Measurements from ENCODE around the gene DDX20.
A peak's percentile ranks its signal among the peaks of the same experiment; 100 is the strongest.

DDX20 gene

GRCh38 chr1:111756124-111756513 is 418 bp downstream of the DDX20 start:
- Mint-ChIP-seq H3K36me3 (peaks cover 56% of the 10 kb centered on the region), H3K9me3 (no peaks in the 10 kb centered on the region), H3K4me3 (peak overlapping the region; percentile 85), H3K27ac (peak overlapping the region; percentile 95), H3K4me1 (peaks cover 43% of the 10 kb centered on the region)
- DNase-seq (ENCODE audit: low spot score in 2 of 2), result no peak
- ATAC-seq, result peak; percentile 36

GRCh38 chr1:111758373-111758772 is 2.7 kb downstream of the DDX20 start:
- Mint-ChIP-seq H3K4me1 (peaks cover 43% of the 10 kb centered on the region), H3K9me3 (no peaks in the 10 kb centered on the region), H3K4me3 (peak overlapping the region; percentile 5), H3K27ac (peak overlapping the region; percentile 62), H3K36me3 (peaks cover 79% of the 10 kb centered on the region)
- DNase-seq (ENCODE audit: low spot score in 2 of 2), result no peak
- ATAC-seq, result no peak

- DNase-seq (ENCODE audit: low spot score in 2 of 2) (no peak), ATAC-seq (no peak)
- Mint-ChIP-seq H3K9me3 (no peaks in the 10 kb centered on the region), H3K36me3 (peaks cover 100% of the 10 kb centered on the region), H3K4me1 (peaks cover 24% of the 10 kb centered on the region), H3K27ac (no peak overlapping the region), H3K4me3 (no peak overlapping the region)
Measured at GRCh38 chr1:111761717-111762116, 6.0 kb downstream of the DDX20 start.

GRCh38 chr1:111762332-111762731 is 6.6 kb downstream of the DDX20 start:
- no peak for DNase-seq (ENCODE audit: low spot score in 2 of 2)
- peaks cover 100% of the 10 kb centered on the region for H3K36me3 Mint-ChIP-seq
- H3K4me1 Mint-ChIP-seq, result peaks cover 18% of the 10 kb centered on the region
- H3K9me3 Mint-ChIP-seq, result no peaks in the 10 kb centered on the region
- no peak overlapping the region for H3K4me3 Mint-ChIP-seq
- no peak for ATAC-seq
- H3K27ac Mint-ChIP-seq, result peak overlapping the region; percentile 36

GRCh38 chr1:111768023-111768422 is 12.3 kb downstream of the DDX20 start:
- Mint-ChIP-seq H3K4me1 (no peaks in the 10 kb centered on the region), H3K4me3 (no peak overlapping the region), H3K36me3 (peaks cover 72% of the 10 kb centered on the region), H3K27ac (peak overlapping the region; percentile 43), H3K9me3 (no peaks in the 10 kb centered on the region)
- ATAC-seq (no peak), DNase-seq (ENCODE audit: low spot score in 2 of 2) (no peak)

- Mint-ChIP-seq H3K4me3 (no peak overlapping the region), H3K4me1 (no peaks in the 10 kb centered on the region), H3K36me3 (peaks cover 66% of the 10 kb centered on the region), H3K9me3 (no peaks in the 10 kb centered on the region), H3K27ac (no peak overlapping the region)
- DNase-seq (ENCODE audit: low spot score in 2 of 2) (no peak), ATAC-seq (no peak)
Measured at GRCh38 chr1:111768625-111769024, 12.9 kb downstream of the DDX20 start.

GRCh38 chr1:111769517-111770146 is 13.9 kb downstream of the DDX20 start:
- DNase-seq (ENCODE audit: low spot score in 2 of 2), result no peak
- Mint-ChIP-seq H3K36me3 (peaks cover 56% of the 10 kb centered on the region), H3K4me3 (no peak overlapping the region), H3K4me1 (no peaks in the 10 kb centered on the region), H3K27ac (peak overlapping the region; percentile 34), H3K9me3 (no peaks in the 10 kb centered on the region)
- peak; percentile 49 for ATAC-seq

- ATAC-seq (no peak), DNase-seq (ENCODE audit: low spot score in 2 of 2) (no peak)
- peaks cover 43% of the 10 kb centered on the region for H3K36me3 Mint-ChIP-seq
- H3K9me3 Mint-ChIP-seq, result no peaks in the 10 kb centered on the region
- no peaks in the 10 kb centered on the region for H3K4me1 Mint-ChIP-seq
- H3K27ac Mint-ChIP-seq, result no peak overlapping the region
- H3K4me3 Mint-ChIP-seq, result no peak overlapping the region
Measured at GRCh38 chr1:111770916-111771315, 15.2 kb downstream of the DDX20 start.

GRCh38 chr1:111775966-111776365 is 20.3 kb downstream of the DDX20 start:
- H3K36me3 Mint-ChIP-seq, result no peaks in the 10 kb centered on the region
- no peak overlapping the region for H3K4me3 Mint-ChIP-seq
- DNase-seq (ENCODE audit: low spot score in 2 of 2) (no peak), ATAC-seq (no peak)
- H3K27ac Mint-ChIP-seq, result no peak overlapping the region
- H3K4me1 Mint-ChIP-seq, result no peaks in the 10 kb centered on the region
- no peaks in the 10 kb centered on the region for H3K9me3 Mint-ChIP-seq

- no peak for DNase-seq (ENCODE audit: low spot score in 2 of 2)
- no peak for ATAC-seq
- no peak overlapping the region for H3K4me3 Mint-ChIP-seq
- no peak overlapping the region for H3K27ac Mint-ChIP-seq
- no peaks in the 10 kb centered on the region for H3K36me3 Mint-ChIP-seq
- H3K4me1 Mint-ChIP-seq, result no peaks in the 10 kb centered on the region
- H3K9me3 Mint-ChIP-seq, result no peaks in the 10 kb centered on the region
Measured at GRCh38 chr1:111776391-111776790, 20.7 kb downstream of the DDX20 start.

- Mint-ChIP-seq H3K4me3 (no peak overlapping the region), H3K27ac (no peak overlapping the region), H3K9me3 (no peaks in the 10 kb centered on the region), H3K4me1 (no peaks in the 10 kb centered on the region), H3K36me3 (no peaks in the 10 kb centered on the region)
- ATAC-seq, result no peak
- no peak for DNase-seq (ENCODE audit: low spot score in 2 of 2)
Measured at GRCh38 chr1:111776861-111777260, 21.2 kb downstream of the DDX20 start.

GRCh38 chr1:111777301-111777700 is 21.6 kb downstream of the DDX20 start:
- H3K36me3 Mint-ChIP-seq, result no peaks in the 10 kb centered on the region
- no peak overlapping the region for H3K27ac Mint-ChIP-seq
- no peaks in the 10 kb centered on the region for H3K4me1 Mint-ChIP-seq
- H3K4me3 Mint-ChIP-seq, result no peak overlapping the region
- no peaks in the 10 kb centered on the region for H3K9me3 Mint-ChIP-seq
- DNase-seq (ENCODE audit: low spot score in 2 of 2), result no peak
- no peak for ATAC-seq

- H3K9me3 Mint-ChIP-seq, result no peaks in the 10 kb centered on the region
- no peaks in the 10 kb centered on the region for H3K4me1 Mint-ChIP-seq
- no peak overlapping the region for H3K4me3 Mint-ChIP-seq
- no peaks in the 10 kb centered on the region for H3K36me3 Mint-ChIP-seq
- no peak for DNase-seq (ENCODE audit: low spot score in 2 of 2)
- no peak overlapping the region for H3K27ac Mint-ChIP-seq
- ATAC-seq, result no peak
Measured at GRCh38 chr1:111778066-111778465, 22.4 kb downstream of the DDX20 start.

GRCh38 chr1:111778541-111779051 is 22.9 kb downstream of the DDX20 start:
- no peaks in the 10 kb centered on the region for H3K36me3 Mint-ChIP-seq
- no peak overlapping the region for H3K27ac Mint-ChIP-seq
- H3K4me3 Mint-ChIP-seq, result no peak overlapping the region
- no peak for ATAC-seq
- no peak for DNase-seq (ENCODE audit: low spot score in 2 of 2)
- H3K4me1 Mint-ChIP-seq, result no peaks in the 10 kb centered on the region
- no peaks in the 10 kb centered on the region for H3K9me3 Mint-ChIP-seq

GRCh38 chr1:111779546-111779945 is 23.8 kb downstream of the DDX20 start:
- Mint-ChIP-seq H3K27ac (no peak overlapping the region), H3K4me1 (no peaks in the 10 kb centered on the region), H3K36me3 (no peaks in the 10 kb centered on the region), H3K9me3 (no peaks in the 10 kb centered on the region), H3K4me3 (no peak overlapping the region)
- ATAC-seq (no peak), DNase-seq (ENCODE audit: low spot score in 2 of 2) (no peak)

GRCh38 chr1:111784273-111784901 is 28.7 kb downstream of the DDX20 start:
- Mint-ChIP-seq H3K9me3 (no peaks in the 10 kb centered on the region), H3K27ac (no peak overlapping the region), H3K4me1 (no peaks in the 10 kb centered on the region), H3K36me3 (no peaks in the 10 kb centered on the region), H3K4me3 (no peak overlapping the region)
- DNase-seq (ENCODE audit: low spot score in 2 of 2) (no peak), ATAC-seq (no peak)

All from stimulated activated effector memory CD8-positive, alpha-beta T cell treated with anti-CD3 and anti-CD28 coated beads, Interleukin-12 subunit alpha, Interleukin-12 subunit beta, amount 100 ng/mL, for 72 hours (primary cell).